HCT116 (cell line): ENCODE data around the gene SH2D6. TPM values are rescaled to one million over a fixed set of nuclear protein-coding genes. Genes with fewer than 3 reads are reported as not detected.
A peak's percentile ranks its signal among the peaks of the same experiment; 100 is the strongest.

ENCODE experiments used
- ATAC-seq: fragments of 200-7000 bp; cut with Tn5 transposase; 2 replicates; pipeline ENCODE4 v1.9.1; 2020; ENCODE audit warnings: mild to moderate bottlenecking, moderate library complexity
- BruUV-seq: library from RNA; stranded (reverse); fragments of 400-500 nt; replicated peaks from 2 replicates; lab custom pipeline; 2021; lab: Mats Ljungman, UMichigan
- CTCF ChIA-PET: fragments of 300-600 bp; sonication (Branson Sonifier 250); formaldehyde crosslinking; loops from one replicate; lab custom pipeline; 2021; ENCODE audit warnings: antibody characterized with exemption; lab: Charles Lee
- POLR2A ChIA-PET: fragments of 300-600, 350-600 bp; sonication (Branson Sonifier 250); formaldehyde crosslinking; loops from one replicate; lab custom pipeline; 2021; ENCODE audit warnings: antibody characterized with exemption; lab: Charles Lee
- RAD21 ChIA-PET, 2 experiments: fragments of 300-600 bp; sonication (Branson Sonifier 250); formaldehyde crosslinking; loops; one replicate each; lab custom pipeline; 2023; ENCODE audit warnings: low total read pairs in 2 of 2; ENCODE audit not compliant: uncharacterized antibody in 2 of 2, unreplicated experiment in 2 of 2, low non-redundant PET in 1 of 2; lab: Charles Lee
- DNase-seq: peaks from one replicate; pipeline ENCODE4 v3.0.0-alpha.2; 2010; ENCODE audit warnings: low read depth, low spot score
- H2AFZ ChIP-seq: fragments of 200-600 bp; shearing (Covaris generic), sonication (generic); 2 replicates; pipeline ENCODE4 v1.6.1; 2017; ENCODE audit warnings: low read depth, mixed run types, mixed read lengths, antibody characterized with exemption, low read length; ENCODE audit not compliant: poor library complexity, severe bottlenecking
- H3K27ac ChIP-seq: 2 replicates; pipeline ENCODE4 v1.5.1; 2012; ENCODE audit warnings: low read depth, low read length
- H3K27me3 ChIP-seq: fragments of 200-600 bp; sonication (generic); 2 replicates; pipeline ENCODE4 v1.6.1; 2016; ENCODE audit warnings: mixed run types, low read length, mixed read lengths; ENCODE audit not compliant: insufficient read depth
- H3K36me3 ChIP-seq, 2 experiments: fragments of 200-500 bp in 1 of 2; fragments of 200-600 bp in 1 of 2; sonication (Bioruptor generic) in 1 of 2; sonication (generic) in 1 of 2; 2 replicates each; pipeline versions ENCODE4 v1.5.1 to v1.6.1; 2014 to 2016; ENCODE audit warnings: low read length in 2 of 2, inconsistent platforms in 1 of 2, mixed read lengths in 1 of 2, mixed run types in 1 of 2; ENCODE audit not compliant: insufficient read depth in 2 of 2, control insufficient read depth in 1 of 2
- H3K4me1 ChIP-seq, 2 experiments: fragments of 200-600 bp in 1 of 2; sonication (generic) in 1 of 2; 2 replicates each; pipeline versions ENCODE4 v1.5.1 to v1.6.1; 2012 to 2017; ENCODE audit warnings: low read length in 2 of 2, inconsistent platforms in 1 of 2, mild to moderate bottlenecking in 1 of 2, mixed read lengths in 1 of 2, mixed run types in 1 of 2, moderate library complexity in 1 of 2; ENCODE audit not compliant: insufficient read depth in 2 of 2, control insufficient read depth in 1 of 2
- H3K4me2 ChIP-seq: fragments of 200-600 bp; sonication (generic); 2 replicates; pipeline ENCODE4 v1.6.1; 2017; ENCODE audit warnings: mixed run types, low read length, mixed read lengths
- H3K4me3 ChIP-seq, 2 experiments: fragments of 200-600 bp in 1 of 2; sonication (generic) in 1 of 2; replicated peaks in 1 of 2; 2 replicates each; pipeline ENCODE4 v1.5.1; 2011 to 2016; ENCODE audit warnings: low read length in 2 of 2, control low read depth in 1 of 2, low read depth in 1 of 2, mild to moderate bottlenecking in 1 of 2, mixed read lengths in 1 of 2, mixed run types in 1 of 2
- H3K79me2 ChIP-seq: fragments of 200-600 bp; sonication (generic); 2 replicates; pipeline ENCODE4 v1.6.1; 2017; ENCODE audit warnings: mild to moderate bottlenecking, mixed run types, low read length, moderate library complexity, mixed read lengths; ENCODE audit not compliant: insufficient read depth
- H3K9ac ChIP-seq: fragments of 200-600 bp; sonication (generic); 2 replicates; pipeline ENCODE4 v1.6.1; 2016; ENCODE audit warnings: low read length, mixed read lengths
- H3K9me2 ChIP-seq: fragments of 200-600 bp; sonication (generic), shearing (Covaris generic); 2 replicates; pipeline ENCODE4 v1.6.1; 2017; ENCODE audit warnings: mixed run types, mild to moderate bottlenecking, moderate library complexity; ENCODE audit not compliant: insufficient read depth
- H3K9me3 ChIP-seq, 2 experiments: fragments of 200-500 bp in 1 of 2; fragments of 200-600 bp in 1 of 2; sonication (Bioruptor generic) in 1 of 2; sonication (generic) in 1 of 2; 2 replicates each; pipeline ENCODE4 v1.6.1; 2014 to 2017; ENCODE audit warnings: low read length in 2 of 2, mixed read lengths in 2 of 2, inconsistent platforms in 1 of 2, low read depth in 1 of 2, mild to moderate bottlenecking in 1 of 2, mixed run types in 1 of 2, moderate library complexity in 1 of 2; ENCODE audit not compliant: control insufficient read depth in 1 of 2, insufficient read depth in 1 of 2
- H4K20me1 ChIP-seq: fragments of 200-600 bp; sonication (generic), shearing (Covaris generic); 2 replicates; pipeline ENCODE4 v1.6.1; 2017; ENCODE audit warnings: mixed run types, mild to moderate bottlenecking, moderate library complexity; ENCODE audit not compliant: insufficient read depth
- CBX3 ChIP-seq: IDR thresholded peaks from 2 replicates; pipeline ENCODE4 v1.6.1; 2012; ENCODE audit warnings: low read depth
- CEBPB ChIP-seq: IDR thresholded peaks from 2 replicates; pipeline ENCODE4 v1.6.1; 2012; ENCODE audit warnings: low read depth
- EGR1 ChIP-seq: IDR thresholded peaks from 2 replicates; pipeline ENCODE4 v1.6.1; 2012; ENCODE audit warnings: low read depth
- ELF1 ChIP-seq: IDR thresholded peaks from 2 replicates; pipeline ENCODE4 v1.6.1; 2012; ENCODE audit warnings: low read depth, borderline replicate concordance
- EZH2 ChIP-seq: fragments of 200-600 bp; sonication (generic); IDR thresholded peaks from 2 replicates; pipeline ENCODE4 v1.6.1; 2017; ENCODE audit warnings: antibody characterized with exemption, mixed run types
- EZH2phosphoT487 ChIP-seq: fragments of 200-600 bp; IDR thresholded peaks from 2 replicates; pipeline ENCODE4 v1.6.1; 2018; ENCODE audit warnings: antibody characterized with exemption, borderline replicate concordance
- JUND ChIP-seq: IDR thresholded peaks from 2 replicates; pipeline ENCODE4 v1.6.1; 2012
- POLR2AphosphoS5 ChIP-seq: IDR thresholded peaks from 2 replicates; pipeline ENCODE4 v1.6.1; 2011; ENCODE audit warnings: mild to moderate bottlenecking, low read depth, low read length, moderate library complexity
- RAD21 ChIP-seq: IDR thresholded peaks from 2 replicates; pipeline ENCODE4 v1.6.1; 2012; ENCODE audit warnings: low read depth, mild to moderate bottlenecking
- SIN3A ChIP-seq: IDR thresholded peaks from 2 replicates; pipeline ENCODE4 v1.6.1; 2012; ENCODE audit warnings: low read depth
- SP1 ChIP-seq: IDR thresholded peaks from 2 replicates; pipeline ENCODE4 v1.6.1; 2012; ENCODE audit warnings: low read depth
- SRF ChIP-seq: IDR thresholded peaks from 2 replicates; pipeline ENCODE4 v1.6.1; 2012; ENCODE audit warnings: low read depth
- TCF7L2 ChIP-seq: IDR thresholded peaks from 2 replicates; pipeline ENCODE4 v1.7.0; 2011; ENCODE audit warnings: borderline replicate concordance, inconsistent platforms; ENCODE audit not compliant: insufficient read depth, insufficient read length; ENCODE audit errors: extremely low read depth
- ZNF274 ChIP-seq: fragments of 200-500 bp; sonication (Bioruptor generic); IDR thresholded peaks from 2 replicates; pipeline ENCODE4 v1.6.1; 2014; ENCODE audit warnings: mild to moderate bottlenecking, low read depth, low read length, inconsistent platforms
- intact Hi-C: fragments of 100-400 bp; cut with micrococcal nuclease; formaldehyde crosslinking; loops from 2 replicates; pipeline ENCODE4 v1.10.0; 2022
- total RNA-seq: library from RNA; stranded (reverse); gene quantifications from one replicate; pipeline ENCODE4 v1.2.1, GENCODE V29; 2021; ENCODE audit not compliant: unreplicated experiment
- TF ChIP-seq, protein P1 (sequence below): IDR thresholded peaks from 2 replicates; pipeline ENCODE4 v1.6.1; 2012
- TF ChIP-seq, protein P2 (sequence below), 3 experiments: fragments of 200-600 bp in 1 of 3; sonication (generic) in 1 of 3; IDR thresholded peaks in 2 of 3; conservative IDR thresholded peaks in 1 of 3; 2 replicates each; pipeline ENCODE4 v1.5.1; 2012 to 2017; ENCODE audit warnings: low read depth in 2 of 3, low read length in 2 of 3, antibody characterized with exemption in 1 of 3, borderline replicate concordance in 1 of 3, control low read depth in 1 of 3, mild to moderate bottlenecking in 1 of 3, mixed read lengths in 1 of 3, mixed run types in 1 of 3, moderate library complexity in 1 of 3; ENCODE audit not compliant: insufficient read depth in 1 of 3

SH2D6 gene
- total RNA-seq, 1 experiment from 2014 or later: 2.7 TPM

DNA sequence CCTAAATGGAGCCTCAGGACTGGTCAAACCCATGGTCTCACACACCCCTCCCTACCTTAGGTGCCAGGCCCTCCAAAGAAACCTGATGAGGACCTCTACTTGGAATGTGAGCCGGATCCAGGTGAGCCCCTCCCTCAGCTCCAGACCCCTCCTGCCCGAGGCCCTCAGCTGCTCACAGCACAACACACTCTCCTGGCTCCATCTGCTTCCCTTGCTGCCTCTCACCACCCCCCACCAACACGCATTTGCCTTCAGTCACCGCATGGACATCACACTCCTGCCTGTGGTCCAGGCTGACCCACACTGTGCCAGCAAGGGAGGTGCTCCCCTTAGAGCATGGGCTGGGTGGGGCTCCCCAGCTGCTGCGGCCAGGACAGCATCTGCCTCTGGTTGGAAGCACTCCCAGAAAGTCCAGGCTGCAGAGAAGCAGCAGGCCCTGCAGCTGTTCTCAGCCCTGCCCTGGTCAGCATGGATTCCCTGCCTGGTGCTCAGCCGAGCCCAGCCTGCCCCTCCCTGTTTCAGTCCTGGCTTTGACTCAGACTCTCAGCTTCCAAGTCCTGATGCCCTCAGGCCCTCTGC, 15.1 kb downstream of the SH2D6 start:
- peaks cover 24 to 58% of the 10 kb centered on the region in 2 experiments for H3K4me1 ChIP-seq
- no peak for DNase-seq
- H3K79me2 ChIP-seq: no peaks in the 10 kb centered on the region
- peak overlapping the region; percentile 60 for H3K27ac ChIP-seq
- H2AFZ ChIP-seq: no peak overlapping the region
- no peaks in the 10 kb centered on the region for H3K9me2 ChIP-seq
- ChIA-PET POLR2A (interaction anchor here (1.3 to 2.7 kb wide), 2 partner anchors 105 to 113 kb away, joined by 3 to 17 read pairs; partner anchors contain the start of gene MAT2A), CTCF (interaction anchor here (1.2 kb wide), 1 partner anchor 118 kb away, joined by 5 read pairs; no protein-coding TSS in a partner anchor)
- no peaks in the 10 kb centered on the region for H3K36me3 ChIP-seq
- no peaks in the 10 kb centered on the region for H3K9me3 ChIP-seq
- no peak overlapping the region for H3K9ac ChIP-seq
- intact Hi-C loops: no loop called here
- no peak for TF ChIP-seq SIN3A
- TF ChIP-seq EZH2phosphoT487: no peak
- no peak for TF ChIP-seq SP1
- TF ChIP-seq POLR2AphosphoS5: no peak
- no peak for TF ChIP-seq CBX3
- TF ChIP-seq EGR1: no peak
- TF ChIP-seq JUND: no peak
- no peak for TF ChIP-seq CEBPB
- no peak for TF ChIP-seq SRF
- no peak for TF ChIP-seq ZNF274
- TF ChIP-seq, protein P1, sequence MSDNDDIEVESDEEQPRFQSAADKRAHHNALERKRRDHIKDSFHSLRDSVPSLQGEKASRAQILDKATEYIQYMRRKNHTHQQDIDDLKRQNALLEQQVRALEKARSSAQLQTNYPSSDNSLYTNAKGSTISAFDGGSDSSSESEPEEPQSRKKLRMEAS: no peak
- TF ChIP-seq, all 23 proteins: peak for 0
- H3K4me3 ChIP-seq: no peak overlapping the region
- ATAC-seq: peak; percentile 18
- H3K27me3 ChIP-seq: no peaks in the 10 kb centered on the region
- RAD21 ChIA-PET: interaction anchor here in 1 of 2 experiments (1.1 kb wide), 1 partner anchor 119 kb away, joined by 4 read pairs; no protein-coding TSS in a partner anchor
- peak overlapping the region; percentile 64 for H3K4me2 ChIP-seq
- H4K20me1 ChIP-seq: no peaks in the 10 kb centered on the region
- BruUV-seq: no TSS peak

DNA sequence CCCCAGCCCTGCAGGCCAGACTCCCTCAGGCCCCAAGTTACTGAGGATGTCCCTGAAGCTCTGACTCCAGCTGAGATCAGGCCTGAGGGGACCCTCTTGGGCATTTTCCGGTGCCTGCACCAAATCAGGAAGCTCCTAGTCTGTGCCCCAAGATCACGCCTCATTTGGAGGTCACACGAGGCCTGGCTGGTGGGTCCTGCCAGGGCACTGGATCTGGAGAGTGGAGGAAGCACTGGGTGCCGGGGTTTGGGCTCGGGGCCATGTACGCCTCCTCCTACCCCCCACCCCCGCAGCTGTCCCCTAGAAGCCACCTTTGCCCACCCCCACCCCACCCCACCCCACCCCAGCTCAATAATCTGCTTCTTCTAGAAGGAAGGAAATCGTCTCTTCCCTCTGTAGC, 16.2 kb downstream of the SH2D6 start:
- no peak for DNase-seq
- peaks cover 24 to 50% of the 10 kb centered on the region in 2 experiments for H3K4me1 ChIP-seq
- no peak overlapping the region for H3K4me2 ChIP-seq
- H3K9ac ChIP-seq: no peak overlapping the region
- POLR2A ChIA-PET: interaction anchor here (2.7 kb wide), 1 partner anchor 104 kb away, joined by 17 read pairs; the partner anchor contains the start of gene MAT2A
- H3K79me2 ChIP-seq: no peaks in the 10 kb centered on the region
- no peaks in the 10 kb centered on the region for H3K27me3 ChIP-seq
- no peaks in the 10 kb centered on the region for H4K20me1 ChIP-seq
- peak overlapping the region; percentile 60; the same call in 1 of the 2 replicates for H3K27ac ChIP-seq
- H2AFZ ChIP-seq: no peak overlapping the region
- H3K4me3 ChIP-seq: no peak overlapping the region
- CTCF ChIA-PET: no interaction called here
- H3K9me3 ChIP-seq: no peaks in the 10 kb centered on the region
- intact Hi-C loops: no loop called here
- H3K9me2 ChIP-seq: no peaks in the 10 kb centered on the region
- BruUV-seq: no TSS peak
- RAD21 ChIA-PET: no interaction called here
- no peaks in the 10 kb centered on the region for H3K36me3 ChIP-seq
- ATAC-seq: no peak
- TF ChIP-seq TCF7L2 (no peak), EZH2 (no peak), SRF (no peak), EGR1 (no peak), EZH2phosphoT487 (no peak), CEBPB (no peak), ELF1 (no peak), SP1 (no peak), RAD21 (no peak), CBX3 (no peak)
- TF ChIP-seq, protein P1: no peak
- TF ChIP-seq, protein P2, sequence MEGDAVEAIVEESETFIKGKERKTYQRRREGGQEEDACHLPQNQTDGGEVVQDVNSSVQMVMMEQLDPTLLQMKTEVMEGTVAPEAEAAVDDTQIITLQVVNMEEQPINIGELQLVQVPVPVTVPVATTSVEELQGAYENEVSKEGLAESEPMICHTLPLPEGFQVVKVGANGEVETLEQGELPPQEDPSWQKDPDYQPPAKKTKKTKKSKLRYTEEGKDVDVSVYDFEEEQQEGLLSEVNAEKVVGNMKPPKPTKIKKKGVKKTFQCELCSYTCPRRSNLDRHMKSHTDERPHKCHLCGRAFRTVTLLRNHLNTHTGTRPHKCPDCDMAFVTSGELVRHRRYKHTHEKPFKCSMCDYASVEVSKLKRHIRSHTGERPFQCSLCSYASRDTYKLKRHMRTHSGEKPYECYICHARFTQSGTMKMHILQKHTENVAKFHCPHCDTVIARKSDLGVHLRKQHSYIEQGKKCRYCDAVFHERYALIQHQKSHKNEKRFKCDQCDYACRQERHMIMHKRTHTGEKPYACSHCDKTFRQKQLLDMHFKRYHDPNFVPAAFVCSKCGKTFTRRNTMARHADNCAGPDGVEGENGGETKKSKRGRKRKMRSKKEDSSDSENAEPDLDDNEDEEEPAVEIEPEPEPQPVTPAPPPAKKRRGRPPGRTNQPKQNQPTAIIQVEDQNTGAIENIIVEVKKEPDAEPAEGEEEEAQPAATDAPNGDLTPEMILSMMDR (IDR thresholded peaks at IDR 0.05 in 2 of 3, conservative IDR thresholded peaks at IDR 0.05 in 1 of 3; ENCODE audit: borderline replicate concordance in 1 of 3, insufficient read depth in 1 of 3, low read depth in 2 of 3, low read length in 2 of 3): no peak
